CD4-positive, alpha-beta T cell treated with Interleukin-17A for 4 hours (primary cell): ENCODE results near the gene PCLO.
"Not testable (repeated sequence)": the region's sequence is repeated elsewhere in the genome, so short reads cannot be mapped to it uniquely, and the experiment has no call there.

Experiments used
- DNase-seq: peaks from one replicate; pipeline ENCODE4 v3.0.0-alpha.2; 2020; ENCODE audit warnings: mixed read lengths

The PCLO gene

GRCh38 chr7:83130191-83130590, 32.5 kb downstream of the PCLO start:
- no peak for DNase-seq

GRCh38 chr7:83119494-83119893, 43.2 kb downstream of the PCLO start:
- DNase-seq: no peak

DNA sequence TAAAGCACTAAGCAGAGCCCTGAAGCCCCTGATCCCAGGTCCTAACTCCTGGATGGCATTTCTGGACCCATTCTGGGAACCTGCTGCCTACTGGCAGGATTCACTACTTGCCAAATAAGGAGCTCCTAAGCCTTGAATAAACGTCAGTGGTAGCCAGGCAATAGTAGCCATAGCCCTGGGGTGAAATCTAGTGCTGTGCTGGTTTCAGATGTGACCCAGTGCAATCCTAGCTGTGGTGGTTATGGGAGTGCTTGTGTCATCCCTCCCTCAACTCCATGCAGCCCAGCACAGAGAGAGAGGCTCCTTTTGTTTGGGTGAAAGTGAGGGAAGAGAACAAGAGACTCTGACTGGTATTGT, 43.7 kb downstream of the PCLO start:
- DNase-seq: no peak

- DNase-seq: no peak
These were observed 44.2 kb downstream of the PCLO start for GRCh38 chr7:83118347-83119025.

DNA sequence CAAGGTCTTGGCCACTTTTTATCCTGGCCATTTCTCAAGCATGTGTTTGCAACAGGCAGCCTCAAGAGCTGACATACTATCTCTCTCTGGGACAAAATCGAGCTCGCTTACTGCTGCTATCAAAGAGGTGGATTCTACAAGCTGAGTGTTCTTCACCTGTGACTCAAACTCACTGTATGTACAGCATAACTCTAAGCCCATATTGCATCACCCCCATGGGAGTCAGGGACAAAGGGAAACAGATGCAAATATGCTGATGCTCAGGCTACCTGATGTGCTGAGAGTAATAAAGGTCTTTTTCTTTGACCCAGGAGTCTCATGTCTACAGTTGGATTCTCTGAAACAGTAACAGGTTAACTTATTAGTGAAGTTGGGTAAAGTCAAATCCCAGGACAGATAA, 45.2 kb downstream of the PCLO start:
- no peak for DNase-seq

DNA sequence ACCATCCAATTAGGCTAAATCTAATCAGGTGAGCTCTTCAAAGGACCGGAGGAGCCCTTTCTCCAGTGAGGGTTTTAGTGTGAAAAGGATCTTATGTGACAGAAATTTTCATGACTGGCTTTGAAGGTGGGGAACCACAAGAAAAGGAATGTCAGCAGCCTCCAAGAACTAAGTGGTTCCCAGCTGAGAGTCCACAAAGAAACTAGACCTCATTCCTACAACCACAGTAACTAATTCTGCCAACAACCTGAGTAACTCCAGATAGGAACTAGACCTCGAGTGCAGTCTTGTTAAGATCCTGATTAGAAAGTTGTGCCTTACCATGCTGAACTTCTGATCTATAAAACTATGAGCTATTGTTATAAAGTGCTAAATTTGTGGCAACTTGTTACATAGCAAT, 51.3 kb downstream of the PCLO start:
- DNase-seq: no peak

- no peak for DNase-seq
These were observed 53.3 kb downstream of the PCLO start for GRCh38 chr7:83109352-83109751.

DNA sequence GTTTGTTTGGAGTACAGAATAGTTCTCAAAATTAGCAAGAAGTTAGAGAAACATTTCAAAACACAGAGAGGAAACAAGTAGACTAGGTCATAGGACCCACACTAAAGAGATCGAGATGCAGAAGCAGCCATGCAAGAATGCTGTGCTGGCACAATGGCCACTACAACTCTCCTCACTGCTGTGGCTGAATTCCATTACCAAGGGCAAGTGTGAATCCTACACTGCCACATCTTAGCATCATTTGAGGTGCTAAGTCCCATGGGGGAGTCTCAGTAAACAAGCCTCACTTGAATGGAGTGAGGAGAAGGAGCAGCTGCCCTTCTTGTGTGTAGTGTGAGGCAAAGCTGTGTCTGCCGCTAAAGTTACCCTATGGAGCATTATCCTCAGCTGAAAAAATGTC, 56.7 kb downstream of the PCLO start:
- DNase-seq: no peak

- no peak for DNase-seq
These were observed 57.6 kb downstream of the PCLO start for GRCh38 chr7:83105063-83105462.

DNA sequence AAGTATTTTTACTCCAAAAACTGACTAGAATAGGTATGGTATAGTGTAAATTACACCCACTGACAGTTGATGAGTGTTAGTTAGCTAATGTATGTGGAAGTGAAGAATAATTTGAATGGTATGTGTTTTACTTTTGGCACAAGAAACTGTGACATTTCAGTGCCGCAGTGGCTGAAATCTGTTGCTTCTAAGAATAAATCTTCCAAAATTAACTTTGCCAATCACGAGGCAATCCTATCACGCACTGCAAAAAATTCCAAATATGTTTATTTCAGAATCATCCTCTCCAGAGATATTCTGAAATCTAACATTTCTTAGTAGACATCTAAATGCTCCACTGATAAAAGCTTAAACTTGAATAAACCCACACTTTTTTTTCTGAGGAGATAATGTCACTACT, 61.2 kb downstream of the PCLO start:
- no peak for DNase-seq

- no peak for DNase-seq
These were observed 66.6 kb downstream of the PCLO start for GRCh38 chr7:83096065-83096580.

DNA sequence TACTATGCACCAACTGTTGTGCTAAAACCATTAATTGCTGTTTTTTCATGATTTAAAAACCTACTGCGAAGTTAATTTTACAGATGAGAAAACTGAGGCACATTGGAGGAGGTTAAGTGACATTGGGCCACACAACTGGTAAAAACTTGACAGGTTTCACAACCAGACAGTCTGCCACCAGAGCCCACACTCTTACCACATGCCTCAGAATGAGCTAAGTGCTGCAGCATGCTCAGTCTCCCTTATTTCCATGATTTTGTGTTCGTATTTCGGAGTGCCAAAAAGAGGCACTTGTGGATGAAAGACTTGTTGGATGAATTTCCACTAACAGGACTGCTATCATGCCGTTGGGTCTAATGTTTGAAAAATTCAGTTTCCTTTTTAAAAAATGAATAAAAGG, 77.4 kb downstream of the PCLO start:
- no peak for DNase-seq

- not testable (repeated sequence) for DNase-seq
These were observed 82.8 kb downstream of the PCLO start for GRCh38 chr7:83079879-83080278.

- DNase-seq: no peak
These were observed 85.4 kb downstream of the PCLO start for GRCh38 chr7:83077328-83077727.

DNA sequence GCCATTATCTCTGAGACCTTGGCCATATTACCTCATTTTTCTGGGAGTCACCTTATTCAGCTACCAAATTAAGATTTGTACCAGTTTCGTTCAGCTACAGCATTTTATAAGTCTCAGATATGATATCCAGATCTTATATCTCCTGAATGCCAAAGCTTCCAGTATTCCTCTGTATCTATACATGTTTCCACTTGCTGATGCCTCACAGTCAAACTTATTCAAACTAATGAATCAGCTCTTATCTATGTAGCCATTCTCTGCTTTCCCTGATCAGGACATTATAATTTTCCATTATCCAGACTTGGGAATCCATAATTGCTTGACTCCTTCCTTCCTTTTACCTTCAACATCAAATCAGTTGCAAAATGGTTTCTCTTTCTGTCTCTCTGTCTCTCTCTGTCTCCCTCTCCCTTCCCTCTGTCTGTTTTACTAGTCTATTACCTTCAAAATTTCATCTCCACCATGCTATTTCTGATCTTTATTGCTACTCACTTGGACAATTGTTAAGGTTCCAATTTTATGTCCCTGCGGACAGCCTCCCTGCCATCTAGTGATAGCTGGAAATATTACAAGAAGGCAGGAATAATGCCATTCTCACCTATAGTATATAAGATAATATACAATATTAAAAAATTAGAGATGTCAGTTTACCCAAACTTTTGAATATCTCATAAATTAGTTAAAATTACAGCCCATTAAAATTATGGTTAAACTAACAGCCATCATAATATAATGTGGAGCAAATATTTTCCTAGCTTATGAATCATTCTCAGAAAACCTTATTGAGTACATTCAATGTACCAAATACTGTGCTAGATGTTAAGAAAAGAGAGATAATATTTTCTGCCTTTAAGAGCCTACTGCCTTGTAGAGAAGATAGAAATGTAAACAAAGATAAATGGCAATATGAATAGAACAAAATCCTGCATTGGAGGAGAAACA, 89.8 kb downstream of the PCLO start:
- DNase-seq: no peak

GRCh38 chr7:83065714-83066113, 97.0 kb downstream of the PCLO start:
- DNase-seq: no peak

GRCh38 chr7:83060218-83060617, 102.5 kb downstream of the PCLO start:
- no peak for DNase-seq

- DNase-seq: no peak
These were observed 104.0 kb downstream of the PCLO start for GRCh38 chr7:83058667-83059066.

- DNase-seq: no peak
These were observed 107.5 kb downstream of the PCLO start for GRCh38 chr7:83055197-83055596.

DNA sequence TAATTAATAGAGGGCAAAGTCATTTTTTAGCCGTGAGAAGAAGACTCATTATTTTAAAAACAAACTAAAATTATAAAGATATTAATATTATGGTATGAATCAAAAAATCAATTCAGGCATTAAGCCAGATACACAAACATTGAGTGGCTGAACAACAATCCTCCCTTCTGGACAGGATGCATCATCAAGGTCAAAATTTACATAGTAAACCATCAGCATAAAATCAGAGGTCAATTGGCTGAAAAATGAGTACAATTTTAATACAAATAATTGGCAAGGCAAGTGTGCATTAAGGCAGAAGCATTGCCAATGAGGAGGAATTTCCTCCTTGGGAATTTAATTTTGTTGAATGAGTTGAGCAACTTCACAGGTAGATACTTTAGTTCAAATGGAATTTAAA, 108.2 kb downstream of the PCLO start:
- no peak for DNase-seq

- DNase-seq: no peak
These were observed 108.7 kb downstream of the PCLO start for GRCh38 chr7:83053965-83054364.

GRCh38 chr7:83040484-83040883, 122.2 kb downstream of the PCLO start:
- DNase-seq: no peak

DNA sequence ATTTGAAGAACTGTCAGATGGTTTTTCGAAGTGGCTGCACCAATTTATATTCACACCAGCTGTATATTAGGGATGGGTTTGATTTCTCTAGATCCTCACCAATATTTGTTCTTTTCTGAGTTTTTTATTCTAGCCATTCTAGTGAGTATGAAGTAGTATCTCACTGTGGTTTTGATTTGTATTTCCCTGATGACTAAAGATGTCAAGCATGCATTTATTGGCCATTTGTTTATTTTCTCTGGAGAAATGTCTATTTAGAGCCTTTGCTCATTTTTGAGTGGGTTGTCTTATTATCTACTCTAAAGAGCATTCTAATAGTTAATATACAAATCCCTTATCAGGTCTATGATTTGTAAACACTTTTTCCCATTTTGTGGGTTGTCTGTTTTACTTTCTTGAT, 123.9 kb downstream of the PCLO start:
- DNase-seq: no peak

DNA sequence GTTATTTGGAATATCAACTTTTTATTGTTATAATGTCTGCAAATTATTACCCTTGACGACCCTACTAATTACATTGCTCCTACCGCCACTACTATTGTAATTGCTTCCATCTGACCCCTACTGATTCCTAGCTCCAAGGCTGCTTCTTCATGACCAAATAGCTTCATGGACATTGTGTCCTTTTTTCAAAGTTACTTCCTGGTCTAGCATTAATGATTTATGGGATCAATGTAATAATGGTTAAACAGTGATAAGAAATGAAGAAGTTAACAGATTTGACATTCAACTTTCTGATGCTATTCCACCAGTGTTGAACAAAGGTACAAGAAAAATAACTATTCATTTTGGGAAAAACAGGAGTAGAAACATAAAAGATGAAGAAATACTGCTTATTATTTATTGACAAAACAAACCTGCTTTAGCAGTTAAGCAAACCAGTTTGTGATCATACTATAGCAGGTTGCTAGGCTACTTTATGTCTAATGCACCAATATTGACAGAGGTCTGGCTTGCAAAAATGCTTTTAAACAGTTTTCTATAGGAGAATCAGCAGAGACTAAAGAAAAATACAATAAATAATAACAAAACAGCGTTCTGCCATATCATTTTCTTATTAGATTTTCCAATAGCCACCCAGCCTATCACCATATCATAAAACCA, 125.8 kb downstream of the PCLO start:
- no peak for DNase-seq
